Measurements from ENCODE around the gene PCNX1. TPM values are rescaled to one million over a fixed set of nuclear protein-coding genes. Genes with fewer than 3 reads are reported as not detected.
A peak's percentile ranks its signal among the peaks of the same experiment; 100 is the strongest.

Gene PCNX1
- total RNA-seq, 4 donors from 2014 or later = 9.1 to 41.8 (median 18.9) TPM

DNA sequence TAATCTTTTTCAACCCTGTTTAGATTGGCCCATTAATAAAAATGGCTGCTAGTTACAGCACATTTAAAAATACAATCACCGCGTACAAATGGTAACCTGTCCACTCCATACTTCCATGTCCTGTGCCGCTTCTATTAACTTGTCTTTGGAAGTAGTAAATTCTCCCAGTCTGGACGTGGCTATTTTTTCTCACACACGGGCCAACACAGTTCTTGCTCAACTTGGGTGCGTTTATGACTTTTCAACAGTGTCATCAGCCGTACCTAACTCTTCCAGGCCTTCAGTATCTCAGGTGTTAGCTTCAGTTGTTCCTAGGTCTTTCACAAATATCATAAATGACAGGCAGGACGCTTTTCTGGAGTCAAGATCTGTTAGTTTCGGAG is 475 bp upstream of the PCNX1 start:
- Histone ChIP-seq H3K9me3 (no peaks in the 10 kb centered on the region), H3K4me3 (peak overlapping the region; percentile 83 to 99 (median 88)), H3K27ac (peak overlapping the region; percentile 92 to 98 (median 95)), H3K36me3 (no peaks in the 10 kb centered on the region), H3K27me3 (no peaks in the 10 kb centered on the region), H3K4me1 (peaks cover 17 to 64% (median 32%) of the 10 kb centered on the region in 3 donors)
- no peak for TF ChIP-seq POLR2A (IDR thresholded peaks at IDR 0.05)
- TF ChIP-seq, protein P1, sequence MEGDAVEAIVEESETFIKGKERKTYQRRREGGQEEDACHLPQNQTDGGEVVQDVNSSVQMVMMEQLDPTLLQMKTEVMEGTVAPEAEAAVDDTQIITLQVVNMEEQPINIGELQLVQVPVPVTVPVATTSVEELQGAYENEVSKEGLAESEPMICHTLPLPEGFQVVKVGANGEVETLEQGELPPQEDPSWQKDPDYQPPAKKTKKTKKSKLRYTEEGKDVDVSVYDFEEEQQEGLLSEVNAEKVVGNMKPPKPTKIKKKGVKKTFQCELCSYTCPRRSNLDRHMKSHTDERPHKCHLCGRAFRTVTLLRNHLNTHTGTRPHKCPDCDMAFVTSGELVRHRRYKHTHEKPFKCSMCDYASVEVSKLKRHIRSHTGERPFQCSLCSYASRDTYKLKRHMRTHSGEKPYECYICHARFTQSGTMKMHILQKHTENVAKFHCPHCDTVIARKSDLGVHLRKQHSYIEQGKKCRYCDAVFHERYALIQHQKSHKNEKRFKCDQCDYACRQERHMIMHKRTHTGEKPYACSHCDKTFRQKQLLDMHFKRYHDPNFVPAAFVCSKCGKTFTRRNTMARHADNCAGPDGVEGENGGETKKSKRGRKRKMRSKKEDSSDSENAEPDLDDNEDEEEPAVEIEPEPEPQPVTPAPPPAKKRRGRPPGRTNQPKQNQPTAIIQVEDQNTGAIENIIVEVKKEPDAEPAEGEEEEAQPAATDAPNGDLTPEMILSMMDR (IDR thresholded peaks at IDR 0.05) = no peak
- intact Hi-C loops (cut with DNase I) = no loop called here
- WGBS, 2 donors = 25 to 32% methylated on average over 7 to 9 of the region's 9 CpGs
- no peak for DNase-seq

DNA sequence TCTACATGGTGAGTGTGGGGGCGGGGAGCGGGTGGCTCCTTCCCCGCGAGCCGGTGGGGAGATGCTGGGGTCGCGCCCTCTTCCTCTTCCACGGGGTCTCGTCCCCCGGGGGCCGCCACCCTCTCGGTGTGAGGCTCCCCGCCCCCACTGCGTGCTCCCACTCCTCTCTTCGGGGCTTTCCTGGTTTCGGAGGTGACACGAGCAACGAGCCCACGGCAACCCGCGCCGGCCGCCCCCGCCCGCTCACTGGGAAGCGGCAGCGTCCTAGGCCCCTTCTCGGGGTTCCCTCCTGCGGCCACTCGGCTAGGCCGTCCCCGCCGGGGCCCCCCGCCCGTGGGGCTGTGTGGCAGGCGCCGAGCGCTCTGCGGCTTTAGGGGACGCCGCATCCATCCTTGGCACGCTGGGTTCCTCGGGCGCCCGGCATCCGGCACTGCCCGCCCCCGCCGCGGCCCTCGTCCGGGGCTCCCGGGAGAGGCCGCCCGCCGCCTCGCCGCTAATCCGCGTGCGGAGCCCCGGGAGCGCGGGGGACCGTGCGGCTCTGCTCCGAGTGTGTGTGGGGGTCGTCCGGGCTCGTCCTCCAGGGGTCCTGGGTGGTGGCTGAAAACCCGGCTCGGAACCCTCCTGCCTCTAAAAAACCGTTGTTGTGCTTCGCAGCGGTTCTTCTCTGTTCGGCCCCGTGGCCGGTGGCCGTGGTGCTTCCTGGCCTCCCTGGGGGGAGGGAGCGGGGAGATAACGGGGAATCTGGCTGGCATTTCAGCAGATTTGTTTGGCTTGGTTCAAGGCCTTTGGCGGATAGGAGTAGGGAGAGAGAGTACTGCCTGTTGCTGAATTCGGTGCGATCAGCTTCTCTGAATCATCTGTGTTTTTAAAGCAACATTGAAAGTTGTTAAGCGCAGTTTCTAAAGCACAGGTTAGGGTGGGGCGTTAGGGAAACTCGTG is 1.0 kb downstream of the PCNX1 start:
- Histone ChIP-seq H3K27me3 (no peaks in the 10 kb centered on the region), H3K27ac (peak overlapping the region; percentile 92 to 98 (median 95)), H3K4me3 (peak overlapping the region; percentile 83 to 99 (median 88)), H3K36me3 (no peaks in the 10 kb centered on the region), H3K9me3 (no peaks in the 10 kb centered on the region), H3K4me1 (peaks cover 17 to 73% (median 32%) of the 10 kb centered on the region in 3 donors)
- intact Hi-C loops (cut with DNase I) = no loop called here
- WGBS, 2 donors = 0 to 2% methylated on average over 16 to 20 of the region's 87 CpGs
- DNase-seq = no peak
- TF ChIP-seq, protein P1 (IDR thresholded peaks at IDR 0.05) = no peak
- TF ChIP-seq POLR2A (IDR thresholded peaks at IDR 0.05) = no peak

GRCh38 chr14:70908935-70909641 is 1.8 kb downstream of the PCNX1 start:
- Histone ChIP-seq H3K27ac (peak overlapping the region; percentile 92 to 98 (median 95)), H3K4me1 (peaks cover 17 to 72% (median 32%) of the 10 kb centered on the region in 3 donors), H3K4me3 (peak overlapping the region; percentile 83 to 99 (median 88)), H3K27me3 (no peaks in the 10 kb centered on the region), H3K36me3 (no peaks in the 10 kb centered on the region), H3K9me3 (no peaks in the 10 kb centered on the region)
- no peak for DNase-seq
- TF ChIP-seq POLR2A (IDR thresholded peaks at IDR 0.05) = no peak
- TF ChIP-seq, protein P1 (IDR thresholded peaks at IDR 0.05) = no peak
- 12 to 14% methylated on average over 4 of the region's 4 CpGs for WGBS, 2 donors
- intact Hi-C loops (cut with DNase I) = no loop called here

DNA sequence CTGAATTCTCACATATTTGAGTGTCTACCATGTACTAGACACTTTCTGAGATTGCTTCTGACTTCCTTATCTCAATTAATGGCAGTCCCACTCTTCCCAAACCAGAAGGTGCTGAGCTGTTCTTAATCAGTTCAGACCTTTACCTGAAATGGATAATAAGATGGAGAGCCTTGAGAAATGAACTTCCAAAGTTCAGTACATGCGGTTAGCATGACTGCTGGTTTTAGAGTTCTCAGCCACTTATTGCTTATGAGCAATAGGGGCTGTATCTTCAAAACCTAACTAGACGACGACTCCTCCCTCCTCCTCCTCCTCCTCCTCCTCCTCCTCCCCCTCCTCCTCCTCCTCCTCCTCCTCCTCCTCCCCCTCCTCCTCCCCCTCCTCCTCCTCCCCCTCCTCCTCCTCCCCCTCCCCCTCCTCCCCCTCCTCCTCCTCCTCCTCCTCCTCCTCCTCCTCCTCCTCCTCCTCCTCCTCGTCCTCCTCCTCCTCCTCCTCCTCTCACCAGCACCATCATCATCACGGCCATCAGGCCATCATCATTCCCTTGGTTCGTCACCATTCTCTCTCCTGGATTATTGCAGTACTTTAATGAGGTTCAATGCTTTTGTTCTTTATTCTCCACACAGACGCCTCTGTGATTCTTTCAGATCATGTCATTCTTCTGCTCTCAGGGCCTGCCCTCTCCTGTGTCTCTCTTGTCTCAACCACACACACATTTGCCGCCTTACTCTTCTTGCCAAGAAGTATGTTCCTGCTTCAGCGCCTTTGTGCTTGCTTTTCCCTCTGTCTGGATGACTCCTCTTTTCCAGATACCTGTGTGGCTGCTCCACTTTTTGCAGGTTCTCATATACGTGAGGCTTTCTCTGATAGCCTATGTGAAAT is 2.7 kb downstream of the PCNX1 start:
- 22 to 47% methylated on average over 8 to 9 of the region's 10 CpGs for WGBS, 2 donors
- H3K9me3 ChIP-seq = no peaks in the 10 kb centered on the region
- peaks cover 17 to 63% (median 29%) of the 10 kb centered on the region in 3 donors for H3K4me1 ChIP-seq
- H3K27me3 ChIP-seq = no peaks in the 10 kb centered on the region
- no peak for DNase-seq
- TF ChIP-seq, protein P1 (IDR thresholded peaks at IDR 0.05) = no peak
- no peak for TF ChIP-seq POLR2A (IDR thresholded peaks at IDR 0.05)
- peak overlapping the region in 1 of 4 donors; percentile 94 for H3K27ac ChIP-seq
- H3K36me3 ChIP-seq = no peaks in the 10 kb centered on the region
- intact Hi-C loops (cut with DNase I) = no loop called here
- H3K4me3 ChIP-seq = peak overlapping the region in 3 of 4 donors; percentile 87 to 99 (median 88)

All from esophagus squamous epithelium (tissue), 5 donors.